Fibroblast of the conjunctiva (primary cell): Measurements from ENCODE around the gene C4B.
"Not testable (repeated sequence)": the region's sequence is repeated elsewhere in the genome, so short reads cannot be mapped to it uniquely, and the experiment has no call there.

ENCODE experiments used
- DNase-seq: peaks from one replicate; pipeline ENCODE4 v3.0.0-alpha.2; 2010; ENCODE audit warnings: low read depth

C4B gene

GRCh38 chr6:32053314-32053713, 38.7 kb downstream of the C4B start:
- DNase-seq: not testable (repeated sequence)

DNA sequence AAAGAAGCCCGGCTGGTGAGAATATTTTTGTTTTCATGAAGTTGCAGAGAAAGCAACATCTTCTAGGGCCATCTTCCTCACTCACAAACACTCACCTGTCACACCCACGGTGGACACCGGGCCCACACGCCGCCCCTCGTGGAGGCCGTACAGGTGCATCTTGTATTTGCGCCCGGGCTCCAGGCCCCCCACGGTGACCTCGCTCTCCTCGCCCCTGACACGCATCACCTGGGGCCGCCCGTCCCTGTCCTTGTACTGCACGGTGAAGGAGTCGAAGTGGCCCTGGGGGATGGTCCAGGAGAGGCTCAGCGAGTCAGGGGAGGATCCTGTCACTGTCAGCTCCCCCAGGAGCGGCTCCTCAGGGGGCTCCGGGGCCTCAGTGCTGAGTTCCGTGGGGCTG, 41.2 kb downstream of the C4B start:
- DNase-seq: not testable (repeated sequence)

GRCh38 chr6:32056254-32056653, 41.7 kb downstream of the C4B start:
- DNase-seq: no peak

DNA sequence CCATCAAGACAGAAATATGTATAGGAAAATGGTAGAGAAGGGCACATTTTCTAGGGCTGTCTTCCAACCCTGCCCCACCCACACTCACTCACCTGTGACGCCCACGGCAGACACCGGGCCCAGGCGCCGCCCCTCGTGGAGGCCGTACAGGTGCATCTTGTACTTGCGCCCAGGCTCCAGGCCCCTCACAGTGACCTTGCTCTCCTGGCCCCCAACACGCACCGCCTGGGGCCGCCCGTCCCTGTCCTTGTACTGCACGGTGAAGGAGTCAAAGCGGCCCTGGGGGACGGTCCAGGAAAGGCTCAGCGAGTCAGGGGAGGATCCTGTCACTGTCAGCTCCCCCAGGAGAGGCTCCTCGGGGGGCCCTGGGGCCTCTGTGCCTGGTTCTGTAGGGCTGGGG, 43.4 kb downstream of the C4B start:
- DNase-seq: no peak

- no peak for DNase-seq
Measured at GRCh38 chr6:32058511-32058963, 43.9 kb downstream of the C4B start.

- DNase-seq: no peak
Measured at GRCh38 chr6:32060966-32061655, 46.5 kb downstream of the C4B start.

DNA sequence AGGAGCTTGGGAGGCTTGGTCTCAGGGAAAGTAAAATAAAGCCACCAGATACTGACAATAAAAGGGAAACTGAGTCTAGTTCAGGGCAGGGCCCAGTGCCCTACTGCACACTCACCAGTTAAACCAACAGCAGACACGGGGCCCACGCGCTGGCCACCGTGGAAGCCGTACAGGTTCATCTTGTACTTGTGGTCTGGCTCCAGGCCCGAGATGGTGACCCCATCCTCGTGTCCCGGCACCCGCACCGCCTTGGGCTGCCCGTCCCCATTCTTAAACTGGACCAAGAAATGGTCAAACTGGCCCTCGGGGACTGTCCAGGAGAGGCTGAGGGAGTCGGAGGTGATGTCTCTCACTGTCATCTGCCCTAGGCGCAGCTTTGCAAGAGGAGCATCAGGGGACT, 50.1 kb downstream of the C4B start:
- DNase-seq: no peak

DNA sequence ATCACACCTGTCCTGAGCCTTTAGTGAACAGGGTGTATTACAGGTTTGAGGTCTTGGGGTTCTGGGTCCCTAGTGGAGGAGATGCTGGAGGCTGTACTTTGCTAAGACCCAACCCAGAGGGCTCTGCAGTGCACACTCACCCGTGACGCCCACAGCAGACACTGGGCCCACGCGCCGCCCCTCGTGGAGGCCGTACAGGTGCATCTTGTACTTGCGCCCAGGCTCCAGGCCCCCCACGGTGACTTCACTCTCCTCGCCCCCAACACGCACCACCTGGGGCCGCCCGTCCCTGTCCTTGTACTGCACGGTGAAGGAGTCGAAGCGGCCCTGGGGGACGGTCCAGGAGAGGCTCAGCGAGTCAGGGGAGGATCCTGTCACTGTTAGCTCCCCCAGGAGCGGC, 52.9 kb downstream of the C4B start:
- DNase-seq: not testable (repeated sequence)

DNA sequence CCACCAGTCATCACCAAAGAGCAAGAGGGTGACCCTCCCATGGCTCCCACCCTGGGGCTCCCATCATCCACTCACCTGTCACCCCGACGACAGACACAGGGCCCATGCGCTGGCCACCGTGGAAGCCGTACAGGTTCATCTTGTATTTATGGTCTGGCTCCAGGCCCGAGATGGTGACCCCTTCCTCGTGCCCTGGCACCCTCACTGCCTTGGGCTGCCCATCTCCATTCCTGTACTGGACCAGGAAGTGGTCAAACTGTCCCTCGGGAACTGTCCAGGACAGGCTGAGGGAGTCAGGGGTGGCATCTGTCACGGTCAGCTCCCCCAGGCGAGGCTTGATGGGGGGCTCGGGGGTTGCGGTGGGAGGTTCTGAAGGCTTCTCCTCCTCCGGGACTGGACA, 53.7 kb downstream of the C4B start:
- not testable (repeated sequence) for DNase-seq

- no peak for DNase-seq
Measured at GRCh38 chr6:32068867-32069266, 54.3 kb downstream of the C4B start.

GRCh38 chr6:32069460-32069859, 54.9 kb downstream of the C4B start:
- no peak for DNase-seq

- DNase-seq: no peak
Measured at GRCh38 chr6:32069878-32070515, 55.4 kb downstream of the C4B start.

GRCh38 chr6:32070814-32071543, 56.4 kb downstream of the C4B start:
- DNase-seq: no peak

- no peak for DNase-seq
Measured at GRCh38 chr6:32073101-32073500, 58.5 kb downstream of the C4B start.

GRCh38 chr6:32073613-32074012, 59.0 kb downstream of the C4B start:
- DNase-seq: no peak

GRCh38 chr6:32074996-32075532, 60.5 kb downstream of the C4B start:
- no peak for DNase-seq

DNA sequence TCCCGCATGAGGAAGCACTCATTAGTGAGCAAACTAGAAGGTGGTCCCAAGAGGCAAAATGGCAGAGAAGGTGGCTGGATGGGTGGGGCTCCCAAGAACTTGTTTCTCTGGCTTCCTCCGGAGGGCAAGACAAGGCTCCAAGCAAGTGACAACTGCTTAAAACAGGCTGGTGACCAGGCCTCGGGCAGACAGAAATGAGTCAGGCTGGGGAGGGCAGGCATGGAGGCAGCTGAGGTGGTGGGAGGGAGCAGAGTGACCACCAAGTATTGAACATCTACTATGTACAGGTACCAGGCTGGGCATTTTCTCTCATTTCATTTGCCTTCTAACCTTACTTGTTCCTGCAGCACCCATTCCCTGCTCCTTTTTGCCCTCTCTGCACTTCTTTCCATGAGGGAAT, 61.2 kb downstream of the C4B start:
- DNase-seq: no peak

DNA sequence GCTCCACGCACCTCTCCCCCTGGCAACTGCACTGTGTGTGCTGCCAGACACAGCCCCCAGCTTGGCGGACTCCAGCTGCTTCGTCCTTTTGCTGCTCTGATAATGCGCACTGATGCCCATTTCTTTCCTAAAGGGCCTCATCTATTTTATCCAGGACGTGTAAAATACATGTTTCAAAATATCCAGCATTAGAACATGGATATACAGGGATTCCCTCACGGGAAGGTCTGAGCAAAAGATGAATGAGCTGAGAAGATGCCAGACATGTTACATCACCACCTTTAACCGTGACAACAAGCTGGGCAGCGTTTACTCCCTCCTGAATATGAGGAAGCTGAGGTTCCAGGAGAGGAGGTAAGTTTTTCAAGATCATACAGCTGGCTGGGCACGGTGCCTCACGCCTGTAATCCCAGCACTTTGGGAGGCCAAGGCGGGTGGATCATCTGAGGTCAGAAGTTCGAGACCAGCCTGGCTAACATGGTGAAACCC, 61.8 kb downstream of the C4B start:
- DNase-seq: peak; percentile 55

- DNase-seq: no peak
Measured at GRCh38 chr6:32079566-32080290, 65.1 kb downstream of the C4B start.

DNA sequence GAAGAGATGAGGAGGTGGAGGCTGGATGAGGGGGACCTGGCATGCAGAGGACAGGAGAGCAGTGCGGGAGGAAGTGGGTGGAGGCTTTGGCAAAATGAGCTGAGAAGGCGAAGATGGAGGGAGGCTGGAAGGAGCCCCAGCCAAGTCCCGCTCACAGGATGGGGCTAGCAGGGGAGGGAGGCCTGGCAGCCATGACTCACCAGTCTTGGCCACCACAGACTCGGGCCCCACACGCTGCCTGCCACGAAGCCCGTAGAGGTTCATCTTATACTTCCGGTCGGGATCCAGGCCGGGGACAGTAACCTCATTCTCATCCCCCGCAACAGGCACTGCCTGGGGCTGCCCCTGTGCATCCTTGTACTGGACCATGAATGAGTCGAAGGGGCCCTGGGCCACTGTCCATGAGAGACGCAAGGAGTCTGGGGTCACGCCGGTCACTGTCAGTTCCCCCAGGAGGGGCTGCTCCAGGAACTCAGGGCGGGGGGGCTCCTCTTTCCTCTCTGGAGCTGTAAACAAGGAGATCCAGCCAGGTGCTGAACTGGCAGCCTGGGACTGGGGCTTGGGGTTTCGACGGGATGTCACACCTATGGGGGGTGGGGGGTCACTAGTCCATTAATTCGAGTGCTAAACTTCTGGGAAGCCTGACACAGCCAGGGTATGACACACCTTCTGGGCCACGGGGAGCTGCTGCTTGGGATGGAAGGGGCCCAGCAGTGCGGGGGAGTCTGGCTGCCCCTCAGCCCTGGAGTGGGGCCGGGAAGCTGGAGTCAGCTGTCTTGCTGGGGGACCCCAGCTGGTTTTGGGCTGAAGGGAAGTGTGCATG, 66.8 kb downstream of the C4B start:
- DNase-seq: peak; percentile 79

DNA sequence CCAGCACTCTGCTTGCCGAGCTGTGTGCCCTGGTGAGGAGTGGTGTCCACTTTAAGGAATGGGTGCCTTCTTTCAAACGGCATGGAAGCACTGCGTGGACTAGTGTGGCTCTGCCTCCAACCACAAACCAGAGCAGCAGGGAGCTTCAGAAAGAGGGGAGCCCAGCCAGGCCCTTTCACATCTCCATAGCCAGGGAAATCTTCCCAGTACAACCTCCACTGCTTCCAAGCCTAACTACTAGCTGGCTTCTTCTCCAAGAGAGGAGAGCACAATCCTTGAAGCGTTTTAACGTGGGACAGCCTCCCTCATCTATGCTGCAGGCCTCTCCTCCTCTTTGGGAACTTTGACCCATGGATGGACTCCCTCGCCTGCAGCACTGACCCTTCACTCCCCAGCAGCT, 67.9 kb downstream of the C4B start:
- DNase-seq: no peak
